ENCODE data around the gene RFTN1.

- no peak for TF ChIP-seq EGR1 (IDR thresholded peaks at IDR 0.05; ENCODE audit: low read depth in 2 of 2)
- TF ChIP-seq CTCF (IDR thresholded peaks at IDR 0.05; ENCODE audit: low read depth, low read length, missing input control) = no peak
- TF ChIP-seq, protein P1, sequence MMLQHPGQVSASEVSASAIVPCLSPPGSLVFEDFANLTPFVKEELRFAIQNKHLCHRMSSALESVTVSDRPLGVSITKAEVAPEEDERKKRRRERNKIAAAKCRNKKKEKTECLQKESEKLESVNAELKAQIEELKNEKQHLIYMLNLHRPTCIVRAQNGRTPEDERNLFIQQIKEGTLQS (IDR thresholded peaks at IDR 0.05) = no peak
- no peak for TF ChIP-seq ZBTB33 (IDR thresholded peaks at IDR 0.05)
- no peak for TF ChIP-seq YY1 (IDR thresholded peaks at IDR 0.05)
- no peak for TF ChIP-seq JUND (IDR thresholded peaks at IDR 0.05)
Observed at GRCh38 chr3:16423298-16423697, 90.2 kb downstream of the RFTN1 start.

Data from liver (tissue), 3 donors.